Panc1 (cell line): ENCODE results near the gene TAL1. TPM values are rescaled to one million over a fixed set of nuclear protein-coding genes. Genes with fewer than 3 reads are reported as not detected.

Source experiments
- ATAC-seq: fragments of 200-7000 bp; cut with Tn5 transposase; 2 replicates; pipeline ENCODE4 v1.9.1; 2020; ENCODE audit warnings: mild to moderate bottlenecking, moderate library complexity
- BruUV-seq: library from RNA; stranded (reverse); fragments of 400-500 nt; replicated peaks from 2 replicates; lab custom pipeline; 2021; lab: Mats Ljungman, UMichigan
- CTCF ChIA-PET: fragments of 300-600 bp; sonication (Branson Sonifier 250); formaldehyde crosslinking; loops from one replicate; lab custom pipeline; 2022; ENCODE audit warnings: antibody characterized with exemption; lab: Charles Lee
- POLR2A ChIA-PET: fragments of 300-600 bp; sonication (Branson Sonifier 250); formaldehyde crosslinking; loops from one replicate; lab custom pipeline; 2022; ENCODE audit warnings: antibody characterized with exemption; lab: Charles Lee
- DNase-seq: peaks from one replicate; pipeline ENCODE4 v3.0.0-alpha.2; 2010; ENCODE audit warnings: low read depth, low spot score
- H3K27ac ChIP-seq: 2 replicates; pipeline ENCODE4 v1.5.1; 2011; ENCODE audit warnings: mild to moderate bottlenecking, low read length, inconsistent platforms
- H3K27me3 ChIP-seq: fragments of 200-500 bp; sonication (Bioruptor generic); 2 replicates; pipeline ENCODE4 v1.6.0; 2014; ENCODE audit warnings: low read length, inconsistent platforms; ENCODE audit not compliant: control insufficient read depth, insufficient read depth
- H3K36me3 ChIP-seq: fragments of 200-500 bp; sonication (Bioruptor generic); 2 replicates; pipeline ENCODE4 v1.5.1; 2014; ENCODE audit warnings: inconsistent platforms, mild to moderate bottlenecking, low read length, moderate library complexity; ENCODE audit not compliant: control insufficient read depth, insufficient read depth
- H3K4me1 ChIP-seq: 2 replicates; pipeline ENCODE4 v1.5.1; 2011; ENCODE audit warnings: inconsistent platforms, mild to moderate bottlenecking, low read length, moderate library complexity; ENCODE audit not compliant: control insufficient read depth, insufficient read depth
- H3K4me3 ChIP-seq, 2 experiments: 2 replicates each; pipeline ENCODE4 v1.5.1; 2011 to 2012; ENCODE audit warnings: low read depth in 2 of 2, low read length in 2 of 2, mild to moderate bottlenecking in 2 of 2, inconsistent platforms in 1 of 2, moderate library complexity in 1 of 2
- H3K9me3 ChIP-seq: fragments of 200-500 bp; sonication (Bioruptor generic); 2 replicates; pipeline ENCODE4 v1.5.1; 2014; ENCODE audit warnings: low read depth, mild to moderate bottlenecking, inconsistent platforms, low read length, moderate library complexity; ENCODE audit not compliant: control insufficient read depth, insufficient read depth
- CTCF ChIP-seq: fragments of 450-650 bp; IDR thresholded peaks from 2 replicates; pipeline ENCODE4 v1.5.1; 2017; ENCODE audit warnings: mild to moderate bottlenecking
- POLR2AphosphoS5 ChIP-seq: IDR thresholded peaks from 2 replicates; pipeline ENCODE4 v1.6.1; 2012; ENCODE audit warnings: mild to moderate bottlenecking, low read depth, low read length, moderate library complexity
- REST ChIP-seq, 2 experiments: IDR thresholded peaks; 2 replicates each; pipeline ENCODE4 v1.6.1; 2011 to 2012; ENCODE audit warnings: low read depth in 2 of 2, control low read depth in 1 of 2, low read length in 1 of 2, mild to moderate bottlenecking in 1 of 2, moderate library complexity in 1 of 2; ENCODE audit not compliant: insufficient read depth in 1 of 2
- SIN3A ChIP-seq: IDR thresholded peaks from 2 replicates; pipeline ENCODE4 v1.6.1; 2012; ENCODE audit warnings: low read depth, mild to moderate bottlenecking, low read length, moderate library complexity, borderline replicate concordance; ENCODE audit not compliant: insufficient read depth
- TCF7L2 ChIP-seq: IDR thresholded peaks from 2 replicates; pipeline ENCODE4 v1.6.1; 2011; ENCODE audit warnings: mild to moderate bottlenecking, low read depth, low read length, inconsistent platforms
- in situ Hi-C: cut with HindIII; loops from 2 replicates; pipeline ENCODE4 v1.10.0; 2016; ENCODE audit warnings: low sequenced_read_pairs, low pct_unique_long_range_greater_than_20kb
- intact Hi-C: fragments of 100-400 bp; cut with micrococcal nuclease; formaldehyde crosslinking; loops from one replicate; pipeline ENCODE4 v1.10.0; 2022; ENCODE audit not compliant: unreplicated experiment
- total RNA-seq: library from RNA; stranded (reverse); gene quantifications from one replicate; pipeline ENCODE4 v1.2.1, GENCODE V29; 2021; ENCODE audit not compliant: unreplicated experiment

Gene TAL1
- total RNA-seq, 1 experiment from 2014 or later: 0.05 TPM

- ATAC-seq: peak; percentile 88
- no TSS peak for BruUV-seq
Measured at GRCh38 chr1:47179017-47179987, 52.7 kb downstream of the TAL1 start.

More at GRCh38 chr1:47179017-47179987, 52.7 kb downstream of the TAL1 start:
- TF ChIP-seq REST (IDR thresholded peaks at IDR 0.05; ENCODE audit: insufficient read depth in 1 of 2, low read depth in 2 of 2, low read length in 1 of 2) (peak in 1 of 2 experiments; percentile 63; a peak in 1 of 4 replicates), TCF7L2 (no peak), POLR2AphosphoS5 (0 out of 2 replicates have a peak, but pooled peaks have one; percentile 26), CTCF (peak; percentile 93), SIN3A (no peak)
- Histone ChIP-seq H3K36me3 (no peaks in the 10 kb centered on the region), H3K27me3 (no peaks in the 10 kb centered on the region; the same call in 1 of the 2 replicates), H3K4me1 (no peaks in the 10 kb centered on the region), H3K9me3 (no peaks in the 10 kb centered on the region), H3K27ac (peak overlapping the region; percentile 52; the same call in 1 of the 2 replicates), H3K4me3 (peak overlapping the region; percentile 35 to 69)
- in situ Hi-C loops: no loop called here
- CTCF ChIA-PET: interaction anchor here (0.7 to 1.7 kb wide), 9 partner anchors 10 to 595 kb away, joined by 3 to 25 read pairs (median 4); partner anchors contain the start of gene PDZK1IP1
- POLR2A ChIA-PET: interaction anchor here (0.6 to 0.7 kb wide), 3 partner anchors 44 to 219 kb away, joined by 3 to 7 read pairs (median 6); no protein-coding TSS in a partner anchor
- peak; percentile 74 for DNase-seq
- intact Hi-C loops: loop anchor here (1.0 kb wide), 1 partner anchor 84 kb away; no protein-coding TSS in a partner anchor
